ENCODE results near the gene COQ10B.
"Not testable (repeated sequence)": the region's sequence is repeated elsewhere in the genome, so short reads cannot be mapped to it uniquely, and the experiment has no call there.

Gene COQ10B

GRCh38 chr2:197452754-197453122, 614 bp upstream of the COQ10B start:
- DNase-seq, result no peak

- peak in 1 of 2 experiments; percentile 38 for DNase-seq
Observed at GRCh38 chr2:197453914-197454398, 604 bp downstream of the COQ10B start.

GRCh38 chr2:197454923-197455322, 1.6 kb downstream of the COQ10B start:
- no peak for DNase-seq

DNA sequence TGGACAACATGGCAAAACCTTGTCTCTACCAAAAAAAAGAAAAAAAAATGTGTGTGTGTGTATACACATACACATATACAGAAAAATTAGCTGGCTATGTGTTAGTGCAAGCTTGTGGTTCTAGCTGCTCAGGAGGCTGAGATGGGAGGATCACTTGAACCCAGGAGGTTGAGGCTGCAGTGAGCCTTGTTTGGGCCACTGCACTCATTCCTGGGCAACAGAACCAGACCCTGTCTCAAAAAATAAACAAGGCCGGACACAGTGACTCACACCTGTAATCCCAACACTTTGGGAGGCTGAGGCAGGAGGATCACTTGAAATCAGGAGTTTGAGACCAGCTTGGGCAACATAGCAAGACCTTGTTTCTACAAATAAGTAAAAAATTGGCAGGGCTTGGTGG, 2.1 kb downstream of the COQ10B start:
- no peak for DNase-seq

- DNase-seq, result no peak
Observed at GRCh38 chr2:197460649-197461048, 7.3 kb downstream of the COQ10B start.

- DNase-seq, result no peak
Observed at GRCh38 chr2:197461057-197461456, 7.7 kb downstream of the COQ10B start.

GRCh38 chr2:197464175-197464574, 10.8 kb downstream of the COQ10B start:
- no peak for DNase-seq

DNA sequence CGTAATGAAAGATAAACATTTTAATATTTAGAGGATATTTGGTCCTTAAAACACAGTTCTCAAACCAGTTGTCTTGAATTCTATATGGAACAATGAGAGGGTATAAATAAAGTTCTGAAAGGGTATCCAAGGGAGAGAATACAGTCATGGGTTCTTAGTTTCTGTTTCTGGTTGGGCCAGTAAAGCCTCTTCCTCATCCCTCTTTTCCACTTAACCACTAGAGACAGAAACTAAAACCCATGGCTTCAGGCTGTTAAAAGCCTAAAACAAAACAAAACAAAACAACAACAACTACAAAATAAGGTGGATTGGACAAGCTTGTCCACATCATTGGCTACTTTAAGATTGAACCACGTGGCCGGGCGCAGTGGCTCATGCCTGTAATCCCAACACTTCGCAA, 18.8 kb downstream of the COQ10B start:
- no peak for DNase-seq

GRCh38 chr2:197477797-197478196, 24.4 kb downstream of the COQ10B start:
- no peak for DNase-seq

- no peak for DNase-seq
Observed at GRCh38 chr2:197480165-197481036, 27.0 kb downstream of the COQ10B start.

GRCh38 chr2:197484248-197484647, 30.9 kb downstream of the COQ10B start:
- DNase-seq, result not testable (repeated sequence)

- no peak for DNase-seq
Observed at GRCh38 chr2:197486175-197486574, 32.8 kb downstream of the COQ10B start.

DNA sequence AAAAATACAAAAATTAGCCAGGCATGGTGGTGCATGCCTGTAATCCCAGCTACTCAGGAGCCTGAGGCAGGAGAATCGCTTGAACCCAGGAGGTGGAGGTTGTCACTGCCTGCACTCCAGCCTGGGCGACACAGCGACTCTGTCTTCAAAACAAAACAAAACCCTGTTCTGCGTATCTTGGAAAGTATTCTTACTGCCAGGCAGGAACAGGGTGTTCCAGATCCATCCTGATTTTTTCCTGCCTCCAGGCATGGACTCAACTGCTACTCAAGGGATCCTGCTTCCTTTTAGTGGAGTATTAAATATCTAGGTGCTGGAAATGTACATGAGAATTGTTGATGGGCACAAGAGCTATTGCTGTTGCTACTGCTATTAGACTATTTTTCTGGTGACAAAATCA, 34.0 kb downstream of the COQ10B start:
- no peak for DNase-seq

DNA sequence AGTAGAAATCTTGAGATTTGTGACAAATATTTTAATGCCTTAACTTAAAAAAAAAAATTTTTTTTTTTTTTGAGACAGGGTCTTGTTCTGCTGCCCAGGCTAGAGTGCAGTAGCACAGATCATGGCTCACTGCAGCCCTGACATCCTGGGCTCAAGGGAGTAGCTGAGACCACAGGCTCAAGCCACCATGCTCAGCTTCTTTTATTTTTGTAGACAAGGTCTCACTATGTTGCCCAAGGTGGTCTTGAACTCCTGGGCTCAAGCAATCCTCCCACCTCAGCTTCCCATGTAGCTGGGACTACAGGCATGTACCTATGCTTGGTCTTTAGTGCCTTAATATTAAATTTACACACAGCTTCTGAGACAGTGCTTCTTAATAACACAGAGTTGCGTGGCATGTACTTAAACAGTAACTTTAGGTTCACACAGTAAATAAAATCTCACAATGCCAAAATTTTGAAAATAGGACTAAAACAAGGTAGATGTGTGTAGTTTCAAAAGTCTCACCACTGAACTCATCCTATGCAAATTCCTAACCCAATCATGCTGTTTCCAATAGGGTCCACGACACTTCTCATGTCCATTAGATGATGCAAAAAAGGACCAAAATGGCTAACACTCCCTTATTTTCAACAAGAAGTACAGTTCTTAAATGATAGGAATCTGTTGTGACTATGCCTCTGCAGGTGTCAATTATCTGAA, 42.2 kb downstream of the COQ10B start:
- DNase-seq, result no peak

- no peak for DNase-seq
Observed at GRCh38 chr2:197496695-197497094, 43.3 kb downstream of the COQ10B start.

DNA sequence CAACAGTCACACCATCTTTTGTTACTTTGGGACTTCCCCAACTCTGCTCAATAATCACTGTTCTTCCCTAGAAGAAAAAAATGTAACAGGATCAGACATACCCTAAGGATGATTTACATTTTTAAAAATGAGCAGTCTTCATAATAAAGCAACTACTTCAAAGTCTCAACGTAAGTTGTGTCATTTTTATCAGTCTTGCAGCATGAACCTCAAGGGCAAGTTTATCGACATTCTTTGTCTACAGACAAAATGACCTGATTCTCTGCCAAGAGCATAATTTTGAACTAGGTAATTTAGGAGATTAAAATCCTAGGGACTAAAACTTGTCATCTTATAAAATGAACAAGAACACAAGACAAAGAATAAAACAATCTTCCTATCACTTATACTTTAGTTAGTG, 44.0 kb downstream of the COQ10B start:
- no peak for DNase-seq

- no peak for DNase-seq
Observed at GRCh38 chr2:197498235-197498936, 45.0 kb downstream of the COQ10B start.

DNA sequence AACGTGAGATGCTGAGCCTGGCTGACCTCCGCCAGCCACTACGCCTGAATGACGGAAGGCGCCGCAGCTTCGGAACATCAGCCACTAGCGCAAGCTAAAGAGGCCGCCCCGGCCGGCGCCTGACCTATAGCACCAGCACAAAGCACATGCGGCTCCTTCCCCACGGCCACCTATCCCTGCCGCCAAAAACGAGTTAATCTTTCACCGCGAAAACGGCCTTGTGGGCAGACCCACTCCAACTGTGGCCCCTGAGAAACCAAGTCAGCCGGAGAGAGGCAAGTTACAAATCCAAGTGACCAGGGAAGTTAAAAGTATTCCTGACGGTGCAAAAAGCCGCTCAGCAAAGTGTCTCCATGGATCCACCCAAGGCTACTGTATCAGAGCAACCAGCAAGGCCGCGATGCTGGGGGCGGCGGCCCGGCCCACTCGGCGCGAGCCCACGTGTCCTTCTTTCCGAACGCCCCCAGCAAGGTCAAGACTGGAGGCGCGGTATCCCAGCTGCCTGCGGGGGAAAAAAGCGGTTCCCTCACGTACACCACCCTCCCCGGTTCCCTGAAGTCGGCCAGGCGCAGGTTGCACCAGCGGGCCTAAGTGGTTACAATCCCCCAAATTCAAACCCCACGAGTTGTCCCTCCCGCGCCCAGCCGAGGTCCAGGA, 45.7 kb downstream of the COQ10B start:
- peak; percentile 44 to 72 for DNase-seq

DNA sequence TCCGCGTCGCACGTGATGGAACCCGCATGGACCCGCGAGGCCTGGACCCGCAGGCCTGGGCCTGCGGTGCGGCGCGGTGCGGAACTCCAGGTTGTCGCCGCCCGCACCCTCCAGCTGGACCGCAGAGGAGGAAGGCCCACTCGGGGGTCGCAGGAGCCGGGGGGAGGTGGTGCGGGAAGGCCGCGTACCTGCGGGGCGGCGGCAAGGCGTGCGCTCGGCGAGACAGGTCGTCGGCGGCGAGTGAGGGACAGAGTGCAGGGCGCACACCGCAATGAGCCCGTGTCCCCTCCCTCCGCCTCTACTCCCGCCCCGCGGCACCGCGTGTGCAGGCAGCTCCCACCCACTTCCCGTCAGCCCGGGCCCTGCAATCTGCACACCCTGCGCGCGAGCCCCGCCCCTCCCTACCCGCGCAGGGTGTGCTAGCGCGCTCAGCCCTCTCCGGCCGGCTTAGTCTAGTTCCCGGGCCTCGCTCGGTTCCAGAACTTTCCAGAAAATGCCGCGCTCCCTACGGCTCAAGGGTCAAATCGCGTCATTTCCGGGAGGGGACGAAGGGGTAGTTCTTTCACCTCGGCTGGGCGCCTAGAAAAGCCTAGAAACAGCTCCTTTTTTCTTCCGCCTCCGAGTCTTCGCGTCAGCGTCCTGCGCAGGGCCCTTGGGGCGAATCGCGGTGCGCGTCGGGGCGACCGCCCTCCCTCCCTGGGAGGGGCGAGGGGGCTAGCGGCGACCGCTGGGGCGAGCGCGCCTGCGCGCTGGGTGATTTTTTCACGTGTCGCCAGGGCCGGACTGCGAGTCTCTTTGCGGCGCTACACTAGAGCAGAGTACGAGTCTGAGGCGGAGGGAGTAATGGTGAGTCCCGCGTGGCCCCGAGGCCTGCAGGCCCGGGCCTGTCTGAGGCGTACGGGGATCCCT, 46.5 kb downstream of the COQ10B start, which contains the start of the genes HSPD1 and HSPE1:
HSPD1 (minus strand) TSS at position 247 of the 909 bp plus-strand sequence. CDS start 992 bp downstream, outside the sequence.
HSPE1 (plus strand) TSS at position 786 of the 909 bp plus-strand sequence; CDS start at position 844, 58 bp downstream.
- peak; percentile 98 to 99 for DNase-seq

DNA sequence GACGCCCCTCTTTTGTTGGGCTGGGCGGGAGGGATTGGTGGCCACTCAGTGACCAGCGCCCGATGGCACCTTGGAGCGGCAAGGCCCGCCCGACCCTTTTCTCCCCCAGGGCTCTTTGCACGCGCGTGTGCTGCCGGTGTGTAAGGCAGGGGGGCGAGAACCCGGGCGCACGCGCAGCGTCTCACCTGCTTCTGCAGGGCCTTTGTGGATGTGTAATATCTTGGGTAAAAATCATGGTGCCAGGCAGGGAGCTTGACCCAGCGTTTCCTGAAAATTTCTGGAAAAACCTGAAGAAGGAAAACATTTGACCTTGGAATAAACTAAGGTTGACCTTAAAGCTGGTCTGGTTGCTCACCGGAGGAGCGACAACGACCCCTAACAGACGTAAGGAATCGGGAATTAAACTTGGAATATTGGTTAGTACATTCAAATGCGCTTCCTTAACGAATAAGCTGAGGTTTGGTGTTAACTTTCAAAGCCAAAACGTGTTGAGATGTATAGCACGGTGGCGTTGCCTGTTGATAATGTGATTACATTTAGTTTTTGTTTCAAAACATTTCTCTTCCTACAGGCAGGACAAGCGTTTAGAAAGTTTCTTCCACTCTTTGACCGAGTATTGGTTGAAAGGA, 47.3 kb downstream of the COQ10B start:
- DNase-seq, result peak in 1 of 2 experiments; percentile 81

GRCh38 chr2:197502201-197502600, 48.8 kb downstream of the COQ10B start:
- no peak for DNase-seq

Data from NCI-H526 (cell line).